GM20431 (cell line): Measurements from ENCODE around the gene HPN.
"Not testable (repeated sequence)": the region's sequence is repeated elsewhere in the genome, so short reads cannot be mapped to it uniquely, and the experiment has no call there.

Source experiments
- in situ Hi-C: fragments of 300-500 bp; cut with MseI, MboI; formaldehyde crosslinking; loops from one replicate; pipeline ENCODE4 v1.15.0; 2020; ENCODE audit warnings: low sequenced_read_pairs; ENCODE audit not compliant: unreplicated experiment

Gene HPN

GRCh38 chr19:35041548-35042055, at the start of gene HPN:
TSS of gene HPN (plus strand) at chr19:35041721. CDS start at chr19:35042507, 786 bp downstream.
- in situ Hi-C loops, result no loop called here

GRCh38 chr19:34992582-34992981, 48.9 kb upstream of the HPN start:
- in situ Hi-C loops, result not testable (repeated sequence)

GRCh38 chr19:34994286-34994642, 47.3 kb upstream of the HPN start:
- in situ Hi-C loops, result no loop called here

- in situ Hi-C loops, result no loop called here
Observed at GRCh38 chr19:34994643-34995541, 46.6 kb upstream of the HPN start.

GRCh38 chr19:34995551-34995950, 46.0 kb upstream of the HPN start:
- in situ Hi-C loops, result no loop called here

GRCh38 chr19:34997071-34997617, 44.4 kb upstream of the HPN start:
- in situ Hi-C loops, result no loop called here

GRCh38 chr19:34998224-34998623, 43.3 kb upstream of the HPN start:
- in situ Hi-C loops, result not testable (repeated sequence)

- in situ Hi-C loops, result no loop called here
Observed at GRCh38 chr19:34998777-34999497, 42.6 kb upstream of the HPN start.

GRCh38 chr19:34999498-35000337, 41.8 kb upstream of the HPN start, which contains the start of gene GRAMD1A:
TSS of gene GRAMD1A (plus strand) at chr19:35000323. CDS start at chr19:35000479, 156 bp downstream.
- in situ Hi-C loops, result no loop called here

GRCh38 chr19:35000338-35000646, 41.2 kb upstream of the HPN start:
- in situ Hi-C loops, result no loop called here

- in situ Hi-C loops, result no loop called here
Observed at GRCh38 chr19:35000647-35001501, 40.6 kb upstream of the HPN start.

- in situ Hi-C loops, result no loop called here
Observed at GRCh38 chr19:35002037-35002535, 39.4 kb upstream of the HPN start.

- in situ Hi-C loops, result no loop called here
Observed at GRCh38 chr19:35004517-35005255, 36.8 kb upstream of the HPN start.

GRCh38 chr19:35005256-35005977, 36.1 kb upstream of the HPN start:
- in situ Hi-C loops, result no loop called here

GRCh38 chr19:35006007-35006341, 35.5 kb upstream of the HPN start:
- in situ Hi-C loops, result not testable (repeated sequence)

GRCh38 chr19:35006342-35006998, 35.1 kb upstream of the HPN start:
- in situ Hi-C loops, result no loop called here

GRCh38 chr19:35006999-35007365, 34.5 kb upstream of the HPN start:
- in situ Hi-C loops, result no loop called here
